Caco-2 (cell line): ENCODE measurements around the gene DUOX1. TPM values are rescaled to one million over a fixed set of nuclear protein-coding genes. Genes with fewer than 3 reads are reported as not detected.

ENCODE experiments used
- BruUV-seq: library from RNA; stranded (reverse); fragments of 400-500 nt; replicated peaks from 2 replicates; lab custom pipeline; 2021; lab: Mats Ljungman, UMichigan
- CTCF ChIA-PET: fragments of 300-600 bp; sonication (Branson Sonifier 250); formaldehyde crosslinking; loops from one replicate; lab custom pipeline; 2022; ENCODE audit warnings: antibody characterized with exemption; lab: Charles Lee
- POLR2A ChIA-PET: fragments of 300-600 bp; sonication (Branson Sonifier 250); formaldehyde crosslinking; loops from one replicate; lab custom pipeline; 2022; ENCODE audit warnings: antibody characterized with exemption; lab: Charles Lee
- DNase-seq, 2 experiments: peaks; one replicate each; pipeline versions ENCODE4 v3.0.0 to v3.0.0-alpha.2; 2020 to 2022
- H3K27me3 ChIP-seq: replicated peaks from 2 replicates; pipeline ENCODE4 v1.6.0; 2011; ENCODE audit warnings: low read length; ENCODE audit not compliant: control insufficient read depth, insufficient read depth
- H3K36me3 ChIP-seq: 2 replicates; pipeline ENCODE4 v1.5.1; 2011; ENCODE audit warnings: low read length; ENCODE audit not compliant: control insufficient read depth, insufficient read depth
- H3K4me1 ChIP-seq: fragments of 250-450 bp; sonication (Bioruptor Pico); 2 replicates; pipeline ENCODE4 v1.5.1; 2020; ENCODE audit warnings: mild to moderate bottlenecking
- H3K4me3 ChIP-seq: 2 replicates; pipeline ENCODE4 v1.5.1; 2011; ENCODE audit warnings: low read depth, mild to moderate bottlenecking, control low read depth, low read length
- H3K9me3 ChIP-seq: fragments of 250-450 bp; sonication (Bioruptor Pico); 2 replicates; pipeline ENCODE4 v1.5.1; 2020; ENCODE audit warnings: mild to moderate bottlenecking, moderate library complexity
- H3K27ac Mint-ChIP-seq: one replicate; pipeline ENCODE4 v1.8.0; 2022; ENCODE audit warnings: mixed read lengths; ENCODE audit not compliant: unreplicated experiment
- H3K27me3 Mint-ChIP-seq: one replicate; pipeline ENCODE4 v1.8.0; 2022; ENCODE audit warnings: mixed read lengths; ENCODE audit not compliant: insufficient read depth, unreplicated experiment
- H3K36me3 Mint-ChIP-seq: one replicate; pipeline ENCODE4 v1.8.0; 2022; ENCODE audit warnings: mild to moderate bottlenecking, mixed read lengths; ENCODE audit not compliant: insufficient read depth, unreplicated experiment
- H3K4me1 Mint-ChIP-seq: one replicate; pipeline ENCODE4 v1.8.0; 2022; ENCODE audit warnings: low read depth, mixed read lengths; ENCODE audit not compliant: unreplicated experiment
- H3K4me3 Mint-ChIP-seq: one replicate; pipeline ENCODE4 v1.8.0; 2022; ENCODE audit warnings: mild to moderate bottlenecking, moderate library complexity, mixed read lengths; ENCODE audit not compliant: unreplicated experiment
- H3K9me3 Mint-ChIP-seq: one replicate; pipeline ENCODE4 v1.8.0; 2022; ENCODE audit warnings: mixed read lengths; ENCODE audit not compliant: unreplicated experiment
- intact Hi-C: fragments of 100-400 bp; cut with micrococcal nuclease; formaldehyde crosslinking; loops from one replicate; pipeline ENCODE4 v1.10.0; 2022; ENCODE audit not compliant: unreplicated experiment
- total RNA-seq: library from RNA; stranded (reverse); gene quantifications from 2 replicates; pipeline ENCODE4 v1.2.3, GENCODE V29; 2022
- TF ChIP-seq, protein P1 (sequence below), 2 experiments: fragments of 200-600 bp in 1 of 2; IDR thresholded peaks; 1 replicate in 1 of 2; 2 replicates in 1 of 2; pipeline versions ENCODE4 v1.5.1 to v1.8.0; 2011 to 2022; ENCODE audit warnings: antibody characterized with exemption in 1 of 2, control low read depth in 1 of 2, inconsistent platforms in 1 of 2, low read depth in 1 of 2, low read length in 1 of 2, mild to moderate bottlenecking in 1 of 2, moderate library complexity in 1 of 2; ENCODE audit not compliant: insufficient read depth in 1 of 2, severe bottlenecking in 1 of 2, unreplicated experiment in 1 of 2

Gene DUOX1
- total RNA-seq, 1 experiment from 2014 or later: 0.14 TPM

DNA sequence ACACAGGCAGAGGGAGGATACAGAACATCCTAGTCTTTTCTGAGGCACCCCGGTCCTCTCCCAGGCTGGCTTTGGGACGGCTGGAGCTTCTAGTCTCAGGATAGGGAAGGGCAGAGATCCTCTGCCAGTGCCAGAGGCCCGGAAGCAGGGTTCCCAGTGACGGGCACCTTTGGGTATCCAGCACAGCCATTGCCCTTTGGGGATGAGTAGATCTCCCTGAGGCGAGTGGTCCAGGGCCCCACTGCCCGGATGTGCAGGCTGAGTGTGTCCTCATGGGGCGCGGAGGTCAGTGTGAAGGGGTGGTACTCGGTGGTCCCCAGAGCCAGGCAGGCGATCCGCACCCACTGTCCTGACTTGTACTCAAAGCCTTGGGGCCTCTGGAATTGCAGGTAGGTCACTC lies 34.1 kb upstream of the DUOX1 start:
- no TSS peak for BruUV-seq
- H3K4me3 Mint-ChIP-seq: no peak overlapping the region
- peaks cover 13% of the 10 kb centered on the region for H3K4me1 Mint-ChIP-seq
- intact Hi-C loops: no loop called here
- no peak for DNase-seq
- Histone ChIP-seq H3K4me1 (peaks cover 11% of the 10 kb centered on the region), H3K9me3 (no peaks in the 10 kb centered on the region), H3K36me3 (no peaks in the 10 kb centered on the region), H3K4me3 (no peak overlapping the region), H3K27me3 (no peaks in the 10 kb centered on the region)
- no peak overlapping the region for H3K27ac Mint-ChIP-seq
- TF ChIP-seq, protein P1, sequence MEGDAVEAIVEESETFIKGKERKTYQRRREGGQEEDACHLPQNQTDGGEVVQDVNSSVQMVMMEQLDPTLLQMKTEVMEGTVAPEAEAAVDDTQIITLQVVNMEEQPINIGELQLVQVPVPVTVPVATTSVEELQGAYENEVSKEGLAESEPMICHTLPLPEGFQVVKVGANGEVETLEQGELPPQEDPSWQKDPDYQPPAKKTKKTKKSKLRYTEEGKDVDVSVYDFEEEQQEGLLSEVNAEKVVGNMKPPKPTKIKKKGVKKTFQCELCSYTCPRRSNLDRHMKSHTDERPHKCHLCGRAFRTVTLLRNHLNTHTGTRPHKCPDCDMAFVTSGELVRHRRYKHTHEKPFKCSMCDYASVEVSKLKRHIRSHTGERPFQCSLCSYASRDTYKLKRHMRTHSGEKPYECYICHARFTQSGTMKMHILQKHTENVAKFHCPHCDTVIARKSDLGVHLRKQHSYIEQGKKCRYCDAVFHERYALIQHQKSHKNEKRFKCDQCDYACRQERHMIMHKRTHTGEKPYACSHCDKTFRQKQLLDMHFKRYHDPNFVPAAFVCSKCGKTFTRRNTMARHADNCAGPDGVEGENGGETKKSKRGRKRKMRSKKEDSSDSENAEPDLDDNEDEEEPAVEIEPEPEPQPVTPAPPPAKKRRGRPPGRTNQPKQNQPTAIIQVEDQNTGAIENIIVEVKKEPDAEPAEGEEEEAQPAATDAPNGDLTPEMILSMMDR (IDR thresholded peaks at IDR 0.05; ENCODE audit: insufficient read depth in 1 of 2, low read depth in 1 of 2, low read length in 1 of 2, severe bottlenecking in 1 of 2, unreplicated experiment in 1 of 2): no peak
- ChIA-PET CTCF (interaction anchor here (0.9 kb wide), 1 partner anchor 15 kb away, joined by 3 read pairs; no protein-coding TSS in a partner anchor), POLR2A (no interaction called here)
- no peaks in the 10 kb centered on the region for H3K36me3 Mint-ChIP-seq
- no peaks in the 10 kb centered on the region for H3K27me3 Mint-ChIP-seq
- no peaks in the 10 kb centered on the region for H3K9me3 Mint-ChIP-seq

DNA sequence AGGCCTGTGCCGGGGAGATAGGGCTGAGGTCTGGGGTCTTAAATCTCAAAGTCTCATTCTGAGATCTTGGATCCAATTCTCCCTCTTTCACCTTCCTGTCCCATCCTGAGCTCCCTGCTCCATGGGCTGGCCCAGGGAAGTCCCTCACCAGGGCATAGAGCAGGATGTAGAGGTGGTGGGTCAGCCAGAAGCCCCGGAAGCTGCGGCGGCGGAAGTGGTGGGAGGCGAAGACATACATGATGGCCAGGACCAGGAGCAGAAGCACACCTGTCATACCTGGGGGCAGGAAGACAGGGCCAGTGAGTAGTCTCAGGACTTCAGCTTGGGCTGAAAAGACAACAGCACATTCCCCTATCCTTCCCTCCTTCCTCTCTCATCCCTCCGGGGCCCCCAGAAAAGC lies 32.3 kb upstream of the DUOX1 start:
- intact Hi-C loops: no loop called here
- TF ChIP-seq, protein P1 (IDR thresholded peaks at IDR 0.05; ENCODE audit: insufficient read depth in 1 of 2, low read depth in 1 of 2, low read length in 1 of 2, severe bottlenecking in 1 of 2, unreplicated experiment in 1 of 2): no peak
- no peaks in the 10 kb centered on the region for H3K27me3 Mint-ChIP-seq
- H3K4me3 Mint-ChIP-seq: no peak overlapping the region
- H3K27ac Mint-ChIP-seq: no peak overlapping the region
- Histone ChIP-seq H3K4me1 (no peaks in the 10 kb centered on the region), H3K9me3 (no peaks in the 10 kb centered on the region), H3K27me3 (no peaks in the 10 kb centered on the region), H3K4me3 (no peak overlapping the region), H3K36me3 (no peaks in the 10 kb centered on the region)
- H3K9me3 Mint-ChIP-seq: no peaks in the 10 kb centered on the region
- H3K4me1 Mint-ChIP-seq: peaks cover 4% of the 10 kb centered on the region
- BruUV-seq: no TSS peak
- CTCF ChIA-PET: interaction anchor here (1.2 to 2.2 kb wide), 2 partner anchors 21 to 29 kb away, joined by 5 to 8 read pairs; no protein-coding TSS in a partner anchor
- no peaks in the 10 kb centered on the region for H3K36me3 Mint-ChIP-seq
- no peak for DNase-seq
- POLR2A ChIA-PET: no interaction called here

DNA sequence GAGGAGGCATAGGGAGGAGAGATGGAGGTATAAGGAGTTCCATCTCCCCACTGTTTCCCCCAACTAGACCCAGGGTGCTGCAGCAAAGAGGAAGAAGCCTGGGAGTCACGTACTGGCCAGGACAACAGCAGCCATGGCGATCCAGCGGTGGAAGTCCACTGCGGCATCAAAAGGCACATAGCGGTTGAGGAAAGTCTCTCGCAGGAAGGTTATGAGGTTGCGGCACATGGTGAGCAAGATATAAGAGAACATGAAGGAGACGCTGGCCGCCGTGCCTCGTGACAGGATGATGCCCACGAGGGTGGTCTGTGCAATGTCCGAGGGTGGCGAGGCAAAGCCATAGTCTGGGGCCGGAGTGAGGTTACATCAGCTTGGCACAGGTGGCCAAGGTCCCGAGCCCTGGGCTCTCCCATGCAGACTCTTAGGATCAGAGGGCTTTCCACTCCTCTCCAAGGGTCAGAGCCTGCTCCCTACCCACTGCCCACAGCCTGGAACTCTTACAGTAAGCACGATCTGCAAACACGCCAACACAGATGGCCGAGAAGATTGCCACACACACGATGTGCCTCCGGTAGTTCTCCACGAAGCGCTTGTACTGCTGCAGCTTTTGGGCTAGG lies 30.1 kb upstream of the DUOX1 start:
- intact Hi-C loops: no loop called here
- Mint-ChIP-seq H3K9me3 (no peaks in the 10 kb centered on the region), H3K27me3 (no peaks in the 10 kb centered on the region), H3K27ac (no peak overlapping the region), H3K36me3 (no peaks in the 10 kb centered on the region), H3K4me1 (no peaks in the 10 kb centered on the region), H3K4me3 (no peak overlapping the region)
- no TSS peak for BruUV-seq
- no peaks in the 10 kb centered on the region for H3K4me1 ChIP-seq
- no peaks in the 10 kb centered on the region for H3K9me3 ChIP-seq
- TF ChIP-seq, protein P1 (IDR thresholded peaks at IDR 0.05; ENCODE audit: insufficient read depth in 1 of 2, low read depth in 1 of 2, low read length in 1 of 2, severe bottlenecking in 1 of 2, unreplicated experiment in 1 of 2): no peak
- no peaks in the 10 kb centered on the region for H3K27me3 ChIP-seq
- CTCF ChIA-PET: no interaction called here
- no peak for DNase-seq
- no peaks in the 10 kb centered on the region for H3K36me3 ChIP-seq
- POLR2A ChIA-PET: no interaction called here
- H3K4me3 ChIP-seq: no peak overlapping the region
